PC-3 (cell line): ENCODE data around the gene KRTAP9-7.

Experiments
- EZH2 ChIP-seq: fragments of 300-600 bp; sonication (generic); IDR thresholded peaks from one replicate; pipeline ENCODE4 v1.6.1; 2017; ENCODE audit warnings: antibody characterized with exemption, mild to moderate bottlenecking, low read length; ENCODE audit not compliant: unreplicated experiment
- TF ChIP-seq, protein P1 (sequence below): fragments of 300-600 bp; sonication (generic); conservative IDR thresholded peaks from 2 replicates; pipeline ENCODE4 v1.5.1; 2017; ENCODE audit warnings: antibody characterized with exemption, low read depth, mild to moderate bottlenecking, low read length

DNA sequence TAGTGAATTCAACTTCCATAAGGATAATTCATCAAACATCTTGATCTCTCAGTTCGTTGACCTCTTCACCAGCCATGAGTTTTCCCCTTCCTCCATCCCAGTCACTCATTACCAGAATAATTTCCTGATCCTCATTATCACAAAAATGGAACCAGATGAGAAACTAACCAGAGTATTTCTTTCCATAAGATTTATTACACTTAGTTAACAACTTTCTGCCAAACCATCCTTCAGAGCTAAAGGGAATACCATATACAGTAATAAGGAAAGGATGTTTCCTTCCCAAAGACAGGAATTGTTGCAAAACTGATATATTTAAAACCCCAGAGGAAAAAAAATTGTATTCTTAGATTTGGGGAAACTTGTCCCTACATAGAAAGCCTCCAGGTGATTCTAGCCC is 18.5 kb downstream of the KRTAP9-7 start:
- TF ChIP-seq, protein P1, sequence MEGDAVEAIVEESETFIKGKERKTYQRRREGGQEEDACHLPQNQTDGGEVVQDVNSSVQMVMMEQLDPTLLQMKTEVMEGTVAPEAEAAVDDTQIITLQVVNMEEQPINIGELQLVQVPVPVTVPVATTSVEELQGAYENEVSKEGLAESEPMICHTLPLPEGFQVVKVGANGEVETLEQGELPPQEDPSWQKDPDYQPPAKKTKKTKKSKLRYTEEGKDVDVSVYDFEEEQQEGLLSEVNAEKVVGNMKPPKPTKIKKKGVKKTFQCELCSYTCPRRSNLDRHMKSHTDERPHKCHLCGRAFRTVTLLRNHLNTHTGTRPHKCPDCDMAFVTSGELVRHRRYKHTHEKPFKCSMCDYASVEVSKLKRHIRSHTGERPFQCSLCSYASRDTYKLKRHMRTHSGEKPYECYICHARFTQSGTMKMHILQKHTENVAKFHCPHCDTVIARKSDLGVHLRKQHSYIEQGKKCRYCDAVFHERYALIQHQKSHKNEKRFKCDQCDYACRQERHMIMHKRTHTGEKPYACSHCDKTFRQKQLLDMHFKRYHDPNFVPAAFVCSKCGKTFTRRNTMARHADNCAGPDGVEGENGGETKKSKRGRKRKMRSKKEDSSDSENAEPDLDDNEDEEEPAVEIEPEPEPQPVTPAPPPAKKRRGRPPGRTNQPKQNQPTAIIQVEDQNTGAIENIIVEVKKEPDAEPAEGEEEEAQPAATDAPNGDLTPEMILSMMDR, result no peak
- TF ChIP-seq EZH2, result no peak
